ENCODE results near the gene LRRC3C.

DNA sequence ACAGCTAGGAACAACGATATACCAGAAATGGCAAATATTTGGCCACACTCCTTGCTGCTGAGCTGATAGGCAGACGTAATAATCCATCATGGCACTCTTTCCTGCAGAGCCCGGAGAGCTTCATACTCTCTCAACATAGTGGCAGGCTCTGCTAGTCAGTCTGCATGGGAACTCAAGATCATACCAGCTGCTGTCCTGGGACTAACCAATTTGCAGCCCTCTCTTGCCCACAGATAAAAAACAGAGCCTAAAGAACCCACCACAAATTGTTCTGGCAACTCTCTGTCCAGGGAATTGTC lies 22.6 kb upstream of the LRRC3C start:
- TF ChIP-seq, protein P1, sequence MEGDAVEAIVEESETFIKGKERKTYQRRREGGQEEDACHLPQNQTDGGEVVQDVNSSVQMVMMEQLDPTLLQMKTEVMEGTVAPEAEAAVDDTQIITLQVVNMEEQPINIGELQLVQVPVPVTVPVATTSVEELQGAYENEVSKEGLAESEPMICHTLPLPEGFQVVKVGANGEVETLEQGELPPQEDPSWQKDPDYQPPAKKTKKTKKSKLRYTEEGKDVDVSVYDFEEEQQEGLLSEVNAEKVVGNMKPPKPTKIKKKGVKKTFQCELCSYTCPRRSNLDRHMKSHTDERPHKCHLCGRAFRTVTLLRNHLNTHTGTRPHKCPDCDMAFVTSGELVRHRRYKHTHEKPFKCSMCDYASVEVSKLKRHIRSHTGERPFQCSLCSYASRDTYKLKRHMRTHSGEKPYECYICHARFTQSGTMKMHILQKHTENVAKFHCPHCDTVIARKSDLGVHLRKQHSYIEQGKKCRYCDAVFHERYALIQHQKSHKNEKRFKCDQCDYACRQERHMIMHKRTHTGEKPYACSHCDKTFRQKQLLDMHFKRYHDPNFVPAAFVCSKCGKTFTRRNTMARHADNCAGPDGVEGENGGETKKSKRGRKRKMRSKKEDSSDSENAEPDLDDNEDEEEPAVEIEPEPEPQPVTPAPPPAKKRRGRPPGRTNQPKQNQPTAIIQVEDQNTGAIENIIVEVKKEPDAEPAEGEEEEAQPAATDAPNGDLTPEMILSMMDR (IDR thresholded peaks at IDR 0.05; ENCODE audit: low read depth, low read length, missing input control): no peak
- TF ChIP-seq JUND (IDR thresholded peaks at IDR 0.05) (no peak), MAX (IDR thresholded peaks at IDR 0.05) (no peak), RAD21 (IDR thresholded peaks at IDR 0.05) (no peak), YY1 (IDR thresholded peaks at IDR 0.05) (peak; percentile 18), FOXA1 (IDR thresholded peaks at IDR 0.05) (no peak), TAF1 (conservative IDR thresholded peaks at IDR 0.05) (no peak), NR2F2 (IDR thresholded peaks at IDR 0.05) (no peak), GABPA (IDR thresholded peaks at IDR 0.05 in 1 of 2, conservative IDR thresholded peaks at IDR 0.05 in 1 of 2) (no peak), HNF4A (conservative IDR thresholded peaks at IDR 0.05) (no peak)
- TF ChIP-seq, protein P2, sequence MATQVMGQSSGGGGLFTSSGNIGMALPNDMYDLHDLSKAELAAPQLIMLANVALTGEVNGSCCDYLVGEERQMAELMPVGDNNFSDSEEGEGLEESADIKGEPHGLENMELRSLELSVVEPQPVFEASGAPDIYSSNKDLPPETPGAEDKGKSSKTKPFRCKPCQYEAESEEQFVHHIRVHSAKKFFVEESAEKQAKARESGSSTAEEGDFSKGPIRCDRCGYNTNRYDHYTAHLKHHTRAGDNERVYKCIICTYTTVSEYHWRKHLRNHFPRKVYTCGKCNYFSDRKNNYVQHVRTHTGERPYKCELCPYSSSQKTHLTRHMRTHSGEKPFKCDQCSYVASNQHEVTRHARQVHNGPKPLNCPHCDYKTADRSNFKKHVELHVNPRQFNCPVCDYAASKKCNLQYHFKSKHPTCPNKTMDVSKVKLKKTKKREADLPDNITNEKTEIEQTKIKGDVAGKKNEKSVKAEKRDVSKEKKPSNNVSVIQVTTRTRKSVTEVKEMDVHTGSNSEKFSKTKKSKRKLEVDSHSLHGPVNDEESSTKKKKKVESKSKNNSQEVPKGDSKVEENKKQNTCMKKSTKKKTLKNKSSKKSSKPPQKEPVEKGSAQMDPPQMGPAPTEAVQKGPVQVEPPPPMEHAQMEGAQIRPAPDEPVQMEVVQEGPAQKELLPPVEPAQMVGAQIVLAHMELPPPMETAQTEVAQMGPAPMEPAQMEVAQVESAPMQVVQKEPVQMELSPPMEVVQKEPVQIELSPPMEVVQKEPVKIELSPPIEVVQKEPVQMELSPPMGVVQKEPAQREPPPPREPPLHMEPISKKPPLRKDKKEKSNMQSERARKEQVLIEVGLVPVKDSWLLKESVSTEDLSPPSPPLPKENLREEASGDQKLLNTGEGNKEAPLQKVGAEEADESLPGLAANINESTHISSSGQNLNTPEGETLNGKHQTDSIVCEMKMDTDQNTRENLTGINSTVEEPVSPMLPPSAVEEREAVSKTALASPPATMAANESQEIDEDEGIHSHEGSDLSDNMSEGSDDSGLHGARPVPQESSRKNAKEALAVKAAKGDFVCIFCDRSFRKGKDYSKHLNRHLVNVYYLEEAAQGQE (IDR thresholded peaks at IDR 0.05): no peak
- TF ChIP-seq, protein P3, sequence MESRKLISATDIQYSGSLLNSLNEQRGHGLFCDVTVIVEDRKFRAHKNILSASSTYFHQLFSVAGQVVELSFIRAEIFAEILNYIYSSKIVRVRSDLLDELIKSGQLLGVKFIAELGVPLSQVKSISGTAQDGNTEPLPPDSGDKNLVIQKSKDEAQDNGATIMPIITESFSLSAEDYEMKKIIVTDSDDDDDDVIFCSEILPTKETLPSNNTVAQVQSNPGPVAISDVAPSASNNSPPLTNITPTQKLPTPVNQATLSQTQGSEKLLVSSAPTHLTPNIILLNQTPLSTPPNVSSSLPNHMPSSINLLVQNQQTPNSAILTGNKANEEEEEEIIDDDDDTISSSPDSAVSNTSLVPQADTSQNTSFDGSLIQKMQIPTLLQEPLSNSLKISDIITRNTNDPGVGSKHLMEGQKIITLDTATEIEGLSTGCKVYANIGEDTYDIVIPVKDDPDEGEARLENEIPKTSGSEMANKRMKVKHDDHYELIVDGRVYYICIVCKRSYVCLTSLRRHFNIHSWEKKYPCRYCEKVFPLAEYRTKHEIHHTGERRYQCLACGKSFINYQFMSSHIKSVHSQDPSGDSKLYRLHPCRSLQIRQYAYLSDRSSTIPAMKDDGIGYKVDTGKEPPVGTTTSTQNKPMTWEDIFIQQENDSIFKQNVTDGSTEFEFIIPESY (IDR thresholded peaks at IDR 0.05): no peak

All from liver (tissue), 3 donors.